Mucosa of descending colon (tissue), 3 donors: Measurements from ENCODE around the gene SYNJ2. TPM values are rescaled to one million over a fixed set of nuclear protein-coding genes. Genes with fewer than 3 reads are reported as not detected.

ENCODE experiments used
- ATAC-seq: fragments of 200-7000 bp; cut with Tn5 transposase; one replicate; pipeline ENCODE4 v1.9.1; 2020; ENCODE audit warnings: mild to moderate bottlenecking, moderate library complexity
- DNase-seq, 3 donors: peaks; one replicate each; pipeline ENCODE4 v3.0.0-alpha.2; 2020
- H3K36me3 ChIP-seq: fragments of 200-600 bp; one replicate; pipeline ENCODE4 v1.8.0; 2021; ENCODE audit warnings: low read depth, mild to moderate bottlenecking
- H3K4me1 ChIP-seq: fragments of 200-600 bp; one replicate; pipeline ENCODE4 v1.8.0; 2021; ENCODE audit warnings: low read depth, mild to moderate bottlenecking
- H3K4me3 ChIP-seq: fragments of 200-600 bp; one replicate; pipeline ENCODE4 v1.8.0; 2021; ENCODE audit warnings: mild to moderate bottlenecking
- H3K9me3 ChIP-seq: fragments of 200-600 bp; one replicate; pipeline ENCODE4 v1.8.0; 2021; ENCODE audit warnings: mild to moderate bottlenecking
- intact Hi-C, 2 donors: fragments of 100-400 bp; cut with DNase I in 1 of 2; cut with micrococcal nuclease in 1 of 2; formaldehyde crosslinking; loops; one replicate each; pipeline versions ENCODE4 v1.11.0 to v1.11.1; 2022; cut with DNase I, micrococcal nuclease
- total RNA-seq, 3 donors: library from RNA; stranded (reverse); fragmentation: NEBNext Ultra II Directional in 2 of 3; extraction: Animal tissue kit (Norgen Biotek cat#: 25700) in 2 of 3; gene quantifications; one replicate each; pipeline versions ENCODE4 v1.2.1 to v1.2.4, GENCODE V29; 2021 to 2023
- TF ChIP-seq, protein P1 (sequence below): fragments of 200-600 bp; IDR thresholded peaks from one replicate; pipeline ENCODE4 v1.8.0; 2022; ENCODE audit warnings: antibody characterized with exemption, mild to moderate bottlenecking
- donor health status: DM: no; HTN: no; CAD: no; lungs with moderate emphysema.
- donor health status: DM: no; HTN: no; CAD: no.
- donor health status: DM: no; HTN: yes; CAD: no.

Gene SYNJ2
- total RNA-seq, 3 donors from 2014 or later = 28.3 to 45.9 (median 39.6) TPM

DNA sequence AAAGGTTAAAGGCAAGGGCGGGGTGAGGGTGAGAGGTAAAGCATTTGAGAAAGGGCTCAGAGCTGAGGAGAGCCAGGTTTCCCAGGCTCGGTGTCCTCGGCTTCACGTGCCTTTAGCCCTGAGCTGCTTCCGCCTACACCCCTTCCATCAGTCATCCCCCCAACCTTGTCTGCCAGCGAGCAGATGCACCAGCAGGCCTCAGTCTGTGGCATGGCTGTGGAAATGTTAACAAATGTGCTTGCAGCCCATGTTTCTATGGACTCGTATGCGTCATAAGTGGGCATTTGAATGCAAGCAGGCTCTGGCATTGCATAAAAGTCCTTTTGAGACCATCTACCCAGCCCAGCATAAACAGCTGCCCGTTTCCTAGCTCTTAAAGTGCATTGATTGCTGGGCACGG is 88.8 kb downstream of the SYNJ2 start:
- Histone ChIP-seq H3K4me3 (no peak overlapping the region), H3K4me1 (peaks cover 16% of the 10 kb centered on the region), H3K36me3 (peaks cover 3% of the 10 kb centered on the region), H3K9me3 (no peaks in the 10 kb centered on the region)
- TF ChIP-seq, protein P1, sequence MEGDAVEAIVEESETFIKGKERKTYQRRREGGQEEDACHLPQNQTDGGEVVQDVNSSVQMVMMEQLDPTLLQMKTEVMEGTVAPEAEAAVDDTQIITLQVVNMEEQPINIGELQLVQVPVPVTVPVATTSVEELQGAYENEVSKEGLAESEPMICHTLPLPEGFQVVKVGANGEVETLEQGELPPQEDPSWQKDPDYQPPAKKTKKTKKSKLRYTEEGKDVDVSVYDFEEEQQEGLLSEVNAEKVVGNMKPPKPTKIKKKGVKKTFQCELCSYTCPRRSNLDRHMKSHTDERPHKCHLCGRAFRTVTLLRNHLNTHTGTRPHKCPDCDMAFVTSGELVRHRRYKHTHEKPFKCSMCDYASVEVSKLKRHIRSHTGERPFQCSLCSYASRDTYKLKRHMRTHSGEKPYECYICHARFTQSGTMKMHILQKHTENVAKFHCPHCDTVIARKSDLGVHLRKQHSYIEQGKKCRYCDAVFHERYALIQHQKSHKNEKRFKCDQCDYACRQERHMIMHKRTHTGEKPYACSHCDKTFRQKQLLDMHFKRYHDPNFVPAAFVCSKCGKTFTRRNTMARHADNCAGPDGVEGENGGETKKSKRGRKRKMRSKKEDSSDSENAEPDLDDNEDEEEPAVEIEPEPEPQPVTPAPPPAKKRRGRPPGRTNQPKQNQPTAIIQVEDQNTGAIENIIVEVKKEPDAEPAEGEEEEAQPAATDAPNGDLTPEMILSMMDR = no peak
- intact Hi-C loops = loop anchor here in 1 of 2 donors (10.0 kb wide), 1 partner anchor 116 kb away; no protein-coding TSS in a partner anchor
- DNase-seq (no peak), ATAC-seq (no peak)

DNA sequence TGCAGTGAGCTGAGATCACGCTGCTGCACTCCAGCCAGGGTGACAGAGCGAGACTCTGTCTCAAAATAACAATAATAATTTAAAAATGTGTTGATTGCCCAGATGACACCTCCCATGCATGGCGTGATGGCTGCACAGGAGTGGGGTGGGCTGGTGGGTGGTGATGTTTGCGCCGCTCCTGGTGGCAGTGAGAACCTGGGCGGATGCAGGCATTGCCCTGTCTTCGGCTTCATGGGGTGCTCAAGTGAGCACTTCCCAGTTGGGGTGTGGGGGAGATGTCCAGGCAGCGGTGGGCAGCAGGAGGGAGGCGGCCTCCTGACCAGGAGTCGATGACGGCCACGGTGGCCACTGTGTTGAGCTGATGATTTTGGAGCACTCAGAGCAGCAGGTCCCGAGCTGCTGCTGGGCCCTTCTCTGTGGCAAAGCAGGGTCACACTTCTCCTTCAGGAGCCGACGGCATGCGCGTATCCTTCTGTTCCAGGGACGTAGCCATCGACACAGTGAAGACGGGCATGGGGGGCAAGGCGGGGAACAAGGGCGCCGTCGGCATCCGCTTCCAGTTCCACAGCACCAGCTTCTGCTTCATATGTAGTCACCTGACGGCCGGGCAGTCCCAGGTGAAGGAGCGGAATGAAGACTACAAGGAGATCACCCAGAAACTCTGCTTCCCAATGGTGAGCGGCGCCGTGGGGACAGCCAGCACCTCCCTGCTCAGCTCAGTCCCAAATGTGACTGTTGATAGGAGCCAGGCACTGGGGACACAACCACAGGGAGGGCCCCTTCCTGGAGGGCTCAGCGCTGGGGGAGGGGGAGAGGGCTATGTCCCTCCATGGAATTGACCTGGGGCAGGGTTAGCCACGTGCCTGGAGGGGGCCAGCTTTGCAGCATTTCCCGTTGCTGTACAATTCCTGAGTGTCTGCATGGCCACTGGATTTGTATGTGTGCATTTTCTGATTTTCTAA is 89.7 kb downstream of the SYNJ2 start:
- ATAC-seq (no peak), DNase-seq (no peak)
- Histone ChIP-seq H3K36me3 (no peaks in the 10 kb centered on the region), H3K4me3 (no peak overlapping the region), H3K4me1 (peaks cover 16% of the 10 kb centered on the region), H3K9me3 (no peaks in the 10 kb centered on the region)
- TF ChIP-seq, protein P1 = no peak
- intact Hi-C loops = loop anchor here in 1 of 2 donors (10.0 kb wide), 1 partner anchor 117 kb away; no protein-coding TSS in a partner anchor

DNA sequence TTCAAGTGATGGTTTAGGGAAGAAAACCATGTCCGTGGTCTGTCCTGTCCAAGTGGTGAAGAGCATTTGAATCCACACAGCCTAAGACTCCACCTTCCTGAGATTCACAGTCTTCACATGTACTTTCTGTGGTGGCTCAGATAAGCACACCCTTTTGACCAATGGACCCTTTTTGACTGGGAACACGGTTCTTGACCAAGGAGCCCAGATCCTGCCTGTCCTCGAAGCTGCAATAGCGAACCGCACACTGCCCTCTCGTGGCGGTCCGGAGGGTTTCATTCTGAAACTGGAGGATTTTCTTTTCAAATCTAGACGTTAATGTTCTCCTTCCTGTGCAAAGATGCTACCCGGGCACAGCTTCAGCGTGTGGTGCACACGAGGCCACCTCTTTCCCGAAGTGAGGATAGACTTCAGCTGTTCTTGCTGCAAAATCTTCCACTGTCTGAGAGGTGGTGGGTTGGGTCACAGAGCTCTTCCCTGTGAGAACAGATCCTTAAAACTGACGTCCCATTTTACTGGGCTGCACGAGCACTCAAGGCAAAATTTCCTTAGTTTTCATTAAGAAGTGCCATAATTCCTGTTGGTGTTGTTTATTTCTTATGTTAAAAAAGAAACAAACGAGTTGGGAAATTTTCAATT is 90.5 kb downstream of the SYNJ2 start:
- DNase-seq = peak in 2 of 3 donors; percentile 81 to 83

DNA sequence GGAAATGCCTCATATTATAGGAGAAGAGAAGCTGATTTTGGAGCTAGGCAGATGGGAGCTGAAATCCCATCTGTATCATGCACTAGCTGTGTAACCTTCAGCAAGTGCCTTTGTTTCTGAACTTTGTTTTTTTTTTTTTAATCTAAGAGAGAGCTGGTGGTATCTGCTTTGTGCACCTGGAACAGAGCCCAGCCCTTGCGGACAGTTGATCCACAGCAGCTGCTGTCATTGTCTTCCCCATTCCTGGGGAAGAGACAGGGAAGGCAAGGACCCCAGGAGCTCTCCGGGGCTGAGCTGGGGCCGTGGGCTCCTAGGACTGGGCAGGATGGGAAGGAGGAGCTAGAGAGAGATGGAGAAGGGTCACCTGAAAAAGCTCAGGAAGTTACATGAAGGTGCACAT is 92.1 kb downstream of the SYNJ2 start:
- intact Hi-C loops = loop anchor here in 1 of 2 donors (10.0 kb wide), 1 partner anchor 119 kb away; no protein-coding TSS in a partner anchor
- DNase-seq = no peak
- Histone ChIP-seq H3K9me3 (no peaks in the 10 kb centered on the region), H3K4me3 (no peak overlapping the region), H3K4me1 (peaks cover 11% of the 10 kb centered on the region), H3K36me3 (peaks cover 10% of the 10 kb centered on the region)
- TF ChIP-seq, protein P1 = no peak
- no peak for ATAC-seq

More for the DNA sequence above, 90.5 kb downstream of the SYNJ2 start:
- peak; percentile 67 for ATAC-seq
- no peak overlapping the region for H3K4me3 ChIP-seq
- no peaks in the 10 kb centered on the region for H3K9me3 ChIP-seq
- no peaks in the 10 kb centered on the region for H3K36me3 ChIP-seq
- H3K4me1 ChIP-seq = peaks cover 16% of the 10 kb centered on the region
- intact Hi-C loops = loop anchor here in 1 of 2 donors (10.0 kb wide), 1 partner anchor 117 kb away; no protein-coding TSS in a partner anchor
- TF ChIP-seq, protein P1 = peak; percentile 69

DNA sequence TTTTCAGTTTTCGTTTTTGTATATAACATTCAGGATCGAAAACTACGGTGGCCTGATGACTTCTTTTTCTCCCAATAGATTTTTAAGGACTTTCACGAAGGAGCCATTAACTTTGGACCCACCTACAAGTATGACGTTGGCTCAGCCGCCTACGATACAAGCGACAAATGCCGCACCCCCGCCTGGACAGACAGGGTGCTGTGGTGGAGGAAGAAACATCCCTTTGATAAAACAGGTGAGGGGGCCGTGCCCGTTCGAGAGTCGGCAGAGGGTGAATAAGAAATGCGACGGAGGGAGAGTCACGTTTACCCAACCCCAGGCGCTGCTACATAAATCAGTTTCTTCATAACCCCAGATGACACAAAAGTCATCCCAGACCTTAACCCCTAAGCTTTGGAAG is 94.9 kb downstream of the SYNJ2 start:
- intact Hi-C loops = loop anchor here in 1 of 2 donors (10.0 kb wide), 1 partner anchor 122 kb away; no protein-coding TSS in a partner anchor
- Histone ChIP-seq H3K4me1 (peaks cover 4% of the 10 kb centered on the region), H3K36me3 (peaks cover 10% of the 10 kb centered on the region), H3K4me3 (no peak overlapping the region), H3K9me3 (no peaks in the 10 kb centered on the region)
- TF ChIP-seq, protein P1 = no peak
- DNase-seq (no peak), ATAC-seq (no peak)
